Measurements from ENCODE around the gene DNAH10.

The DNAH10 gene

GRCh38 chr12:123761841-123762714 is at the start of gene DNAH10:
Gene DNAH10 (plus strand): TSS chr12:123762301. CDS start chr12:123762337, 36 bp downstream.
- no peak for DNase-seq

- peak; percentile 1 for DNase-seq
Observed at GRCh38 chr12:123712780-123713319, 49.3 kb upstream of the DNAH10 start.

- no peak for DNase-seq
Observed at GRCh38 chr12:123713398-123713797, 48.7 kb upstream of the DNAH10 start.

DNA sequence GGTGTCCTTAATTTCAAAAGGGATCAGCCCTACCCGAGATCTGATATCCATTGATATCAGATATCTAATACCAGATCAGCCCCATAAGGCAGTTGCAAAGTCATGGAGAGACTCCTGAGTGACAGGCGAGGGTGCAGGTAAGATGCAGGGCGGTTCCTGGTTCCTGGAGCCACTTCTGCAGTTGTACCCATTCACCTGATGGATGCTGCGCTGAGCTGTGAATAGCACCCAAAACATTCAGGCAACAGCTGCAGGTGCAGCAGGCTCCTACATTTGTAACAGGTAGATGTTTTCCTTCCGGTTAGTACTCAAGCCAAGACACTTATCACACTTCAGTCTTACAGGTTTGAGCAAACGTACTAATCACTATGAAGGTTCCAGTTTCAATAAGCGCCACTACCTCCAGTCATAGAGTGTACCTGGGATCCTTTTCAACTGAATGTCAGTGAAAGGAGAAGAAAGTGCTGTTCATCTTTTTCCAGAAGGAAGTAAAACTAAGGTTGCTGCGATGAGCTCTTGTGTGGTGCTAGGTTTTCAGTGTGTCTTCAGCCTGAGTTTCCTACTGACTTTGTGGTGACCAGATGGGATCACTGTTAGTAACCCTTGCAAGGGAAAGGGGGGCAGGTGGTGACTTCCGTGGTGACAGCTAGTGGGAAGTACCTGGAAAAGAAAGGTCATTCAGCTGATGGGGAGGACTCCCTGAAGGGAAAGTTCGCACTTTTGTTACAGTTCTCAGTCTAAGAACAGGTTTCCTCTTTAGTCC is 48.1 kb upstream of the DNAH10 start:
- DNase-seq = no peak

GRCh38 chr12:123715195-123715594 is 46.9 kb upstream of the DNAH10 start:
- no peak for DNase-seq

DNA sequence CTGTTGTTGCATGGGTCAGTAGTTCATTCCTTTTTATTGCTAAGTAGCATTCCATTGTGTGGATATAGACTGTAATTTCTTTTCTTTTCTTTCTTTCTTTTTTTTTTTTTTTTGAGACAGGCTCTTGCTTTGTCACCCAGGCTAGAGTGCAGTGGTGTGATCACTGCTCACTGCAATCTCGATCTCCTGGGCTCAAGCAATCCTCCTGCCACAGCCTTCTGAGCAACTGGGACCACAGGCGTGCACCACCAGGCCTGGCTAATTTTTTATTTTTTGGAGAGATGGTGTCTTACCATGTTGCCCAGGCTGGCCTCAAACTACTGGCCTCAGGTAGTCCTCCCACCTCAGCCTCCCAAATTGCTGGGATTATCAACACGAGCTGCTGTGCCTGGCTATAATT is 44.8 kb upstream of the DNAH10 start:
- DNase-seq = no peak

- no peak for DNase-seq
Observed at GRCh38 chr12:123720141-123720814, 41.8 kb upstream of the DNAH10 start.

- DNase-seq = no peak
Observed at GRCh38 chr12:123721245-123721644, 40.9 kb upstream of the DNAH10 start.

DNA sequence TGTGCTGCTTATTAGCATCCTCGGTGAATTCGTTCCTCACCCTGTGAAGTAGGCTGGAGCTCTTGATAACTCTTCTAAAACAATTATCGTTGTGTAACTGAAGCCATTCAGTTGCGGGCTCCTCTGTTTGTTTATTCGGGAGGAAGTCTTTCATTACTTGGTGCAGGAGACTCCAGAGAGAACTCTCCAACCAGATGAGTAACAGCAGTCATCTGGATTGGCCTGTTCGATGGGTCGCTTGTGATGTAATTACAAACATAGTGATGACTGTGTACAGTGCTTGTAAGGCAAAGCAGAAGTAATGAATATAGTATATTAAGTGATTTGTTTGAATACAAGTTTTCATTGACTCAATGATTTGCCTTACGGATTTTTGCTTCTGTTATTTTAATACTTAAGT is 39.1 kb upstream of the DNAH10 start:
- no peak for DNase-seq

DNA sequence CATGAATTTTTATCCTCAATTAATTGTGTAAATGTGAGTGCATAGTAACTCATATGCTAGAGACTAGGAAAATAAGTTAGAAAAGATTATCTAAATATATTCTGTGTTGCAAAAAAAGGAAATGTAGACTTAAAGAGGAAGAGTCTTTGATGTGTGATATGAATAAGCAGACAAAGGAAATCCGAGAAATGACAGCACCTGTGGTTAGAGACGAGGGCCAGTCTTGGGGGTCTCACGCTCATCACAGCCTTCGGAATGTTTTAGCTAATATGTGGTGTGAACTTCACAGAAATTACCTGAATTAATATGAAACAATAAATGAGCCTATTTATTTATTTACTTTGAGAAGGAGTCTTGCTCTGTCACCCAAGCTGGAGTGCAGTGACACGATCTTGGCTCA is 38.3 kb upstream of the DNAH10 start:
- no peak for DNase-seq

DNA sequence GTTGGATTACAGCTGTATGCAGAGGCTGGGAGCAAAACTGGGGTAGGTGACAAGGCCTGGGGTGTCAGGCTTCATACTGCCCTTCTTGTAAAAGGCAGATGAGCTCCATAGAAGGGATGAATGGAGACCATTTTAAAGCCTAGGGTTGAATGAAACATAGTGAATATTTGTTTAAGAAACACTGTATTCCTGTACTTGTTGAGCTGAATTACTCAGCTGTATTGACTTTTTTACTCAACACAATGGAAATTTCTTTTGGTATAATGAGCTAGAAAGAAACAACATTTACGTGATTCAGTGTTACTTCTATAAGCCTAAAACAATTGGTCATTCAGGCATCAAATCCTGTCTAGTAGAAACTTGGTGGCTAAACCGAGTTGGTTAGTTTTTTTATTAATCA is 35.9 kb upstream of the DNAH10 start:
- no peak for DNase-seq

- DNase-seq = no peak
Observed at GRCh38 chr12:123726962-123727361, 35.1 kb upstream of the DNAH10 start.

DNA sequence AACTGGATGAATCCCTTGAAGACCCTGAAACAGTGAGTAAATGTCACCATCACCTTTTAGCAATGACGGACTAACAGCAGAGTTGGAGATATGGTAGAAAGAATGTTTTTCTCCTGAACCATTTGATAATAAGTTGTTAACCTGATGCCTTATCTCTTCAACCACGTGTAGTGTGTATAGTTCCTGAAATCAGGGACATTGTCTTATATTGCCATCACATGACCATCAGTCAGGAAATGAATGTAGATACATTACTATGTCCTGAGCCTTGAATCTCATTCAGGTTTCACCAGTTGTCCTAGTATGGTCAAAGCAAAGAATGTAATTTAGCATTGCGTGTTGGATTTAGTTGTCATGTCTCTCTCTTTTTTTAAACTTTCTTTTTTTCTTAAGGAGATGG is 34.2 kb upstream of the DNAH10 start:
- DNase-seq = no peak

DNA sequence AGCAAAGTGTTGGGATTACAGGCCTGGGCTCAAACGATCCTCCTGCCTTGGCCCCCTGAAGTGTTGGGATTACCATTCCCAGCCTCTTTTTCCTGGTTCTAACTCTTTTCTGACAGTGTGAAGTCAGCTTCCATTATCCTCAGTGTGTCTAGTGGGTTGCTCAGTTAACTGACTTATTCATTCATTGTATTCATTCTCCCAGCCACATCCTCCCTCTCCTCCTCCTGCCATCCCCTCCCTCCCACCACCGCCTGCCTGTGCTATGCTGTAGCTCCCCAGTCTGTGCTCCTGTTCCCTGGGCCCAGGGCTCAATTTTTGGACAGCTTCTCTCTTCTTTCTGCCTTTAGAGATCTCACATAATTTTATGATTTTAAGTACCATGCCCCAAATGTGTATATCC is 30.5 kb upstream of the DNAH10 start:
- DNase-seq = no peak

- no peak for DNase-seq
Observed at GRCh38 chr12:123732251-123732650, 29.9 kb upstream of the DNAH10 start.

GRCh38 chr12:123733229-123733628 is 28.9 kb upstream of the DNAH10 start:
- no peak for DNase-seq

DNA sequence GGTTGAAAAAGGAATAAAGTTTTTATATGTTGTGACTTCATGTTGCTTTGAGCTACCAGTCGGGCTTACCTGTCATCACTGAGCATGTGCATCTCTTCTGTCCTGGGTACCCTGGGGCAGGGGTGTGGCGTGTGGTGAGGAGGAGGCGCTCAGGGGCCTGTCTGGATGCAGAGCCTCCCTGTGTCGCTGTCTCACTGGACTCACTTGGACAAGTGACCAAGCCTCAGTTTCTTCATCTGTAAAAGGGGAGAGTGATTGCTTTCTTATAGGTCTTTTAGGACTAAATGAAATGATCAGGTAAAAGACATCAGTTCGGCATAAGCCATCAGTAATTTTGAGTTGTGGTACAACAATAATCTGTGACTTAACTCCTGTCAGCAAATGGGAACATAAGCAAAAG is 27.8 kb upstream of the DNAH10 start:
- no peak for DNase-seq

- DNase-seq = no peak
Observed at GRCh38 chr12:123741937-123742572, 20.0 kb upstream of the DNAH10 start.

DNA sequence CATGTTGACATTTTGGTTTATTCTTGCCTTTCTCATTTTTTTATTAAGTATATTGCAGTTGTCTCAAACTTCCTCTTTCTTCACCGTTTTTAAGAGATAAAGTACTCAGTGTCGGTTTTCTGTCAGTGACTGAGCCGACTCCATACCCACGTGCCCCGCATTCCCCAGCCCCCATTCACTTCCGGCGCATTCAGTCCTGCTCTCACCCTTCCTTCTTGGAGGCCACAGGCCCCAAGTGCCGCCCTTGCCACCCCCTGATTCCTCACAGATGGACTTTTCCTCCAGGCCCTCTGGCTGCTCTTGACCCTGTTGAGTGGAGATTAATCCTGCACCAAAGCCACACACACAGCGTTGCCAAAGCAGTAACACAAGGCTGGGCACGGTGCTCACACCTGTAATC is 19.1 kb upstream of the DNAH10 start:
- no peak for DNase-seq

- no peak for DNase-seq
Observed at GRCh38 chr12:123744836-123745235, 17.3 kb upstream of the DNAH10 start.

- DNase-seq = no peak
Observed at GRCh38 chr12:123747309-123747708, 14.8 kb upstream of the DNAH10 start.

DNA sequence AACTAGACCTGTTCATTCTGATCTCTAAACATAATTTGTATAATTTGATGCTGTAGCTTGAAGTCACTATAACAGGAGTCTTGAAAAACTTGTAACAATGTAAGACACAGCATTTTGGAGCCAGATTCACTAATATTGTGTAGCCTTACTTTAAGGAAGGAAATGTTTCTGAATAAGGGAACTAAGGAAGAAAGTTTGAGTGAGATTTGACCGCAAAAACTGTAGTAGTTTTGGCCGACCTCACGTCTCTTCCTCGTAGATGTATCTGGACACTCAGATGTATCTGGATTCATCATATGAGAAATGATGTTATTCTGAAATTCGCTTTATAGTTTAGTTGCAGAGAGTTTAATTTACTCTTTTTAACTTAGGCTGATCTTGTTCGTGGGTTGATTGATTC is 13.9 kb upstream of the DNAH10 start:
- DNase-seq = no peak

- DNase-seq = no peak
Observed at GRCh38 chr12:123748661-123749060, 13.4 kb upstream of the DNAH10 start.
